SJCRH30 (cell line): ENCODE data around the gene ISYNA1. TPM values are rescaled to one million over a fixed set of nuclear protein-coding genes. Genes with fewer than 3 reads are reported as not detected.

Experiments
- DNase-seq, 2 experiments: peaks; one replicate each; pipeline ENCODE4 v3.0.0-alpha.2; 2015 to 2020
- H3K27ac ChIP-seq: fragments of 250-450 bp; sonication (Bioruptor Pico); 2 replicates; pipeline ENCODE4 v1.5.1; 2020; ENCODE audit warnings: mild to moderate bottlenecking, moderate library complexity
- H3K27me3 ChIP-seq: fragments of 250-450 bp; sonication (Bioruptor Pico); 2 replicates; pipeline ENCODE4 v1.5.1; 2020; ENCODE audit warnings: mild to moderate bottlenecking, moderate library complexity
- H3K36me3 ChIP-seq: fragments of 250-450 bp; sonication (Bioruptor Pico); 2 replicates; pipeline ENCODE4 v1.5.1; 2020; ENCODE audit warnings: mild to moderate bottlenecking, moderate library complexity
- H3K4me1 ChIP-seq: fragments of 250-450 bp; sonication (Bioruptor Pico); 2 replicates; pipeline ENCODE4 v1.5.1; 2020; ENCODE audit warnings: mild to moderate bottlenecking, moderate library complexity
- H3K4me3 ChIP-seq: fragments of 250-450 bp; sonication (Bioruptor Pico); 2 replicates; pipeline ENCODE4 v1.5.1; 2020; ENCODE audit warnings: mild to moderate bottlenecking, moderate library complexity
- H3K9me3 ChIP-seq: fragments of 250-450 bp; sonication (Bioruptor Pico); replicated peaks from 2 replicates; pipeline ENCODE4 v1.5.1; 2020; ENCODE audit warnings: mild to moderate bottlenecking, moderate library complexity
- total RNA-seq: library from RNA; depleted of rRNA; stranded (reverse); fragments of >200 nt; shearing (Covaris generic); gene quantifications from 2 replicates; pipeline ENCODE4 v1.2.3, GENCODE V29; 2014; rRNA removed

Gene ISYNA1
- 7.4 and 7.5 TPM in 2 replicates for total RNA-seq

DNA sequence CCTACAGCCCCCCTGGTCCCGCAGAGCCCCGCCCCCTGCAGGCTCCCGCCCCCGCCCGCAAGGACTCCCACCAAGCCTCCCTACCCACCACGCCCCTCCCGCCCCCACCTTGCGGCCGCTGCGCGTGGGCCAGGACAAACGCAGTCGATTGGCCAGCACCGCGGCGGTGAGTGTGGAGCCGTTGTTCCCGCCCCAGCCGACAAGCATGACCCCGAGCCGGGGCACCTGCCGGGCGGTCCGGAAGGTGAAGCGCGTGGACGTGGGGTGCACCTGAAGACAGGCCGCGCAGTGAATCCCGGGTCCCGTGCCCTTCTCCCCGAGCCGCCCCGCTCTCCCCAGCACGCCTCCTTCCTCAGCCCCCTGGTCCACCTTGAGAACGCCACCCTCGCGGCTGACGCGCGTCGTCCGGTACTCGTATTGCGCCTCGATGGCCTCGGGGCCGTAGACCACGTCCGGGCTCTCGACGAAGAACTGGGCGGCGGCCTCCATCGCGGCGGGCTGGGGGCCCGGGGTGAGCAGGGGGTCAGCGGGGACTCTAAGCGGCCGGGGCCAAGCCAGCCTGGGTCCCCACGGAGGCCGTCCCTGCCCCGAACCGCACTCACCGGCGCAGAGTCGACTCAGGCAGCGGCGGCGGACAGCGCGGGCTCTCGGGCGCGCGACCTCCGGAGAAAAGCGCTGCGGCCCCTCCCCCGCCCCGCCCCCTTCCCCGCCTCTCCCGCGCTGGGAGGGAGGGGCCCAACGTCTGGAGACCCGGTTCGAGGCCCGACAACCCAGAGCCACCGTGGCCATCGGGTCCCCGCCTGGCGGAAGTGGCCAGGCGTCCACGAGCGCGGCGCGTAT is at the start of gene ISYNA1:
Gene ISYNA1, minus strand, starts transcription at position 643 of the 840 bp plus-strand sequence. Its CDS starts 154 bp downstream, at position 489.
- no peak for DNase-seq
- peaks cover 3% of the 10 kb centered on the region; the same call in 1 of the 2 replicates for H3K36me3 ChIP-seq
- no peaks in the 10 kb centered on the region for H3K9me3 ChIP-seq
- peak within 1 kb of the TSS; percentile 54 for H3K4me3 ChIP-seq
- no peaks in the 10 kb centered on the region for H3K27me3 ChIP-seq
- H3K4me1 ChIP-seq: peaks cover 25% of the 10 kb centered on the region
- H3K27ac ChIP-seq: peak within 1 kb of the TSS; percentile 30

GRCh38 chr19:18486746-18487145 is 48.8 kb upstream of the ISYNA1 start:
- no peak overlapping the region for H3K27ac ChIP-seq
- no peaks in the 10 kb centered on the region for H3K9me3 ChIP-seq
- no peak overlapping the region for H3K4me3 ChIP-seq
- DNase-seq: no peak
- H3K4me1 ChIP-seq: peaks cover 10% of the 10 kb centered on the region
- H3K36me3 ChIP-seq: no peaks in the 10 kb centered on the region
- no peaks in the 10 kb centered on the region for H3K27me3 ChIP-seq

GRCh38 chr19:18484992-18485391 is 47.1 kb upstream of the ISYNA1 start:
- Histone ChIP-seq H3K4me3 (no peak overlapping the region), H3K4me1 (peaks cover 13% of the 10 kb centered on the region), H3K9me3 (no peaks in the 10 kb centered on the region), H3K27me3 (no peaks in the 10 kb centered on the region), H3K36me3 (no peaks in the 10 kb centered on the region), H3K27ac (no peak overlapping the region)
- no peak for DNase-seq

GRCh38 chr19:18483119-18483890 is 45.4 kb upstream of the ISYNA1 start:
- H3K4me1 ChIP-seq: peaks cover 25% of the 10 kb centered on the region
- no peak overlapping the region for H3K27ac ChIP-seq
- no peaks in the 10 kb centered on the region for H3K36me3 ChIP-seq
- H3K4me3 ChIP-seq: no peak overlapping the region
- no peaks in the 10 kb centered on the region for H3K27me3 ChIP-seq
- no peaks in the 10 kb centered on the region for H3K9me3 ChIP-seq
- no peak for DNase-seq

GRCh38 chr19:18481505-18482222 is 43.7 kb upstream of the ISYNA1 start:
- Histone ChIP-seq H3K9me3 (no peaks in the 10 kb centered on the region), H3K4me1 (peaks cover 25% of the 10 kb centered on the region), H3K4me3 (no peak overlapping the region), H3K36me3 (no peaks in the 10 kb centered on the region), H3K27me3 (no peaks in the 10 kb centered on the region), H3K27ac (no peak overlapping the region)
- DNase-seq: no peak

DNA sequence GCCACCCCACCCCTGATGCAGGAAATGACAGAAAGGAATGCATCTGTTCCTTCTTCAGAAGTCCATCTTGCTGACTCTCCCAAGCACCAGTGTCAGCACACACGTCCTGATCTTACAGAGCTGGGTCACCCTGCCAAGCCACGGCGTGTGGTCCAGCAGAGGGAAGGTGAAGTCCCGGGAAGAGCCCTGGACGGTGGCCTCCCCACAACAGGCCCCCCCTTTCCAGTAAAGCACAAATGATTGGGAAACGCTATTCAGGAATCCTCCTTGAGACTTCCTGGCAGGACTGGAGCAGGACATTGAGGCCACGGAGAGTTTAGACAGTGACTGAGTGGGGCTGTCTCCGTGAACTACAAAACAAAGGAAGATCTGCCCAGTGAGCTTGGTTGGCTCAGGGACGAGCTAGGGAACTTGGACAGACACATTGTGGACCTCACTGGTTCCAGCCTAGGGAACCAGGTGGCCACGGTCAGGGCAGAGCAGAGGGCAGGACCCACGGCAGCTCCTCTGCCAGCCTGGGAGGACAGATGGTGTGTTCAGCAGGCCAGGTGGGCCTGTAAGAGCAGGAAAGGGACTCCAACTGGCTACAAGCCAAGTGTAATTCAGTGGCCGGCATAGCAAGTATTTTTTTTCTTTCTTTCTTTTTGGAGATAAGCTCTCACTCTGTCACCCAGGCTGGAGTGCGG is 42.2 kb upstream of the ISYNA1 start:
- Histone ChIP-seq H3K36me3 (no peaks in the 10 kb centered on the region), H3K27ac (no peak overlapping the region), H3K9me3 (no peaks in the 10 kb centered on the region), H3K4me1 (peaks cover 36% of the 10 kb centered on the region), H3K27me3 (no peaks in the 10 kb centered on the region), H3K4me3 (no peak overlapping the region)
- DNase-seq: no peak

GRCh38 chr19:18478545-18479311 is 40.8 kb upstream of the ISYNA1 start:
- Histone ChIP-seq H3K36me3 (no peaks in the 10 kb centered on the region), H3K27ac (no peak overlapping the region), H3K4me3 (no peak overlapping the region), H3K27me3 (no peaks in the 10 kb centered on the region), H3K4me1 (peaks cover 38% of the 10 kb centered on the region), H3K9me3 (no peaks in the 10 kb centered on the region)
- DNase-seq: peak; percentile 68 to 77

DNA sequence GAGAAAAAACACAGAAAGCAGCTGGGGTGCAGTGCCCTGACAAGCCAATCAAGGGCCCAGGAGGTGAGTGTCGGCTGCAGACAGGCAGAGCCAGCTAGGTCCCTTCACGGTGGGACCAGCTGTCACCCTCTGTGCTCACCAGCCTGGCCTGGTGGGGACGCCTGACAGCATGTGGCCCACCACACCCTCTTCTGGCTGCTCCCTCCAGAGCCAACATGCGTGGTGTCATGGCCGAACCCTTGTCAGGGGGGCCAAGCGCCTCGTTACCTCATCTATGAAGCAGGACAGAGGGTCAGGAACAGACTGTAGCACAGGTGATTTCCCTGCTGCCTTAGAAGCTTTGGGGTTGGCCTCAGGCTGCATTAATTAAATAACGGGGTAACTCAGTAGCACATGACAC is 40.0 kb upstream of the ISYNA1 start:
- Histone ChIP-seq H3K4me1 (peaks cover 38% of the 10 kb centered on the region), H3K27ac (no peak overlapping the region), H3K9me3 (no peaks in the 10 kb centered on the region), H3K4me3 (no peak overlapping the region), H3K36me3 (no peaks in the 10 kb centered on the region), H3K27me3 (no peaks in the 10 kb centered on the region)
- DNase-seq: no peak

DNA sequence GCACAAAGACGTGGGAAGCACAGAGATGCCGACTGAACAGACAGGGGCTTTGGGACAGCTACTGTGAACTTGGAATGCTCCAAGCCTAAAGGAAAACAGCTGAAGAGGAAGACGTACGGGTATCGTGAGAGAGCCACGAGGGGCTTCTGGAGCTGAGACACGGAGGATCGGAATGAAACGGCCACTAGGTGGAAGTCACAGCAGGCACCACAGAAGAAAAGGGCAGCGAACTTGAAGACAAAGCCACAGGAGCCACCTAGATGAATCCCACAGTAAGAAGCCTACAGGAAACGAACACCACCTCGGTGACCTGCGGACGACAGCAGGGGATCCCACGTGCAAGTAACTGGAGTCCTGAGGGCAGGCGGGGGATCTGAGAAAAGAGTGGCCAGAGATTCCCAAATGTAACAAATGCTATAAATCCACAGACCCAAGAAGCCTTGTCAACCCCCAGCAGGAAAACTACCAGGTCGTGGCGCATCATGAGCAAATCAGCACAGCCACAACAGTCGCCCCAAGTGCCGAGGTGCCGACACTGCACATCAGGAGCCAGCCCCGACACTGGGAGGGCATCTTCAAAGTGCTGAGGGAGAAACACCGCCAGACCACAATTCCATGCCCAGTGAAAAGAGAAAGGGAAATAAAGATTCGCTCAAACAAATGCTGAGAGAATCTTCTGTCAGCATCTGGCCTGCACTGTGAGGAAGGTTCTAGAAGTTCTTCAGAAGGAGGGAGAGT is 39.3 kb upstream of the ISYNA1 start:
- H3K27ac ChIP-seq: no peak overlapping the region
- H3K27me3 ChIP-seq: no peaks in the 10 kb centered on the region
- H3K4me1 ChIP-seq: peaks cover 35% of the 10 kb centered on the region
- H3K9me3 ChIP-seq: no peaks in the 10 kb centered on the region
- no peak overlapping the region for H3K4me3 ChIP-seq
- H3K36me3 ChIP-seq: no peaks in the 10 kb centered on the region
- no peak for DNase-seq

GRCh38 chr19:18476507-18477041 is 38.6 kb upstream of the ISYNA1 start:
- no peaks in the 10 kb centered on the region for H3K36me3 ChIP-seq
- no peak overlapping the region for H3K4me3 ChIP-seq
- H3K9me3 ChIP-seq: no peaks in the 10 kb centered on the region
- no peak overlapping the region for H3K27ac ChIP-seq
- peaks cover 35% of the 10 kb centered on the region for H3K4me1 ChIP-seq
- no peaks in the 10 kb centered on the region for H3K27me3 ChIP-seq
- DNase-seq: no peak

- peak; percentile 64 to 70 for DNase-seq
- Histone ChIP-seq H3K27me3 (no peaks in the 10 kb centered on the region), H3K27ac (no peak overlapping the region), H3K4me1 (peaks cover 35% of the 10 kb centered on the region), H3K9me3 (no peaks in the 10 kb centered on the region), H3K36me3 (no peaks in the 10 kb centered on the region), H3K4me3 (no peak overlapping the region)
Observed at GRCh38 chr19:18475762-18476331, 37.9 kb upstream of the ISYNA1 start.

DNA sequence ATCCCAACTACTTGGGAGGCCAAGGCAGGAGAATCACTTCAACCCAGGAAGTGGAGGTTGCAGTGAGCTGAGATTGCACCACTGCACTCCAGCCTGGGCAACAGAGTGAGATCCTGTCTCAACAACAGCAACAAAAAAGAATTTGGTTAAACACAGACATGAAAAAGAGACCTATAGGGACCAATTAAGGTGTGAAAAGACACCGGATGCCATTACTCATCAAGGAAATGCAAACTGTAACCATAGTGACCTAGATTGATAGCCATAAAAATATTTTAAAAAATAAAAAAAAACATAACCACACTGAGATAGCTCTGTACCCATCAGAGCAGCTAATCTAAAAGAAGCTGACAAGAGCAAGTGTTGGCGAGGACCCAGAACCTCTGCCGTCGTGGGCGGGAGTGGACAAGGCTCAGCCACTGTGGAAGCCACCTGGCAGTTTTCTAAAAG is 37.1 kb upstream of the ISYNA1 start:
- DNase-seq: no peak
- Histone ChIP-seq H3K4me1 (peaks cover 33% of the 10 kb centered on the region), H3K27me3 (no peaks in the 10 kb centered on the region)

More for the DNA sequence above, 37.1 kb upstream of the ISYNA1 start:
- Histone ChIP-seq H3K9me3 (no peaks in the 10 kb centered on the region), H3K36me3 (no peaks in the 10 kb centered on the region), H3K4me3 (no peak overlapping the region), H3K27ac (no peak overlapping the region)
